ENCODE data around the gene PCDHGB4.
"Not testable (repeated sequence)": the region's sequence is repeated elsewhere in the genome, so short reads cannot be mapped to it uniquely, and the experiment has no call there.

The PCDHGB4 gene

DNA sequence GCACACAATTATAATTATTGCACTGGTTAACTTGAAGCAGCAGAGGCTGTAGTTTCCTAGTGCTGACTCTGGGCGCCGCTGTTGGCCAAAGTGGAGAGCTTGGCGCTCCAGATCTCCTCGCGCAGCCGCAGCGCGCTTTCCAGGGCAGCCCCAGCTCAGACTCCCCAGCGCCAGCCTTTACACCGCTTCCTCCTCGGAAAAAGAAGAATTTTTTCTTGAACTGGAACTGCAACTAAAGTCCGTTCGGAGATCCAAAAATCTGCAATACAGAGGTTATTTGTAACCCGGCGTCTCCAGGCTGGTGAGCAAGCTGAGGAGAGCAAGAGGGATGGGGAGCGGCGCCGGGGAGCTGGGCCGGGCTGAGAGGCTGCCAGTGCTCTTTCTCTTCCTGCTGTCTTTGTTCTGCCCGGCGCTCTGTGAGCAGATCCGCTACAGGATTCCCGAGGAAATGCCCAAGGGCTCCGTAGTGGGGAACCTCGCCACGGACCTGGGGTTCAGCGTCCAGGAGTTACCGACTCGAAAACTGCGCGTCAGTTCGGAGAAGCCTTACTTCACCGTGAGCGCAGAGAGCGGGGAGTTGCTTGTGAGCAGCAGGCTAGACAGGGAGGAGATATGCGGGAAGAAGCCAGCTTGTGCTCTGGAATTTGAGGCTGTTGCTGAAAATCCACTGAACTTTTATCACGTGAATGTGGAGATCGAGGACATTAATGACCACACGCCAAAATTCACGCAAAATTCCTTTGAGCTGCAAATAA lies at the start of gene PCDHGB4:
Gene PCDHGB4 (plus strand): TSS at position 142 of the 755 bp plus-strand sequence. CDS start 187 bp downstream, at position 329.
- not testable (repeated sequence) for DNase-seq

DNA sequence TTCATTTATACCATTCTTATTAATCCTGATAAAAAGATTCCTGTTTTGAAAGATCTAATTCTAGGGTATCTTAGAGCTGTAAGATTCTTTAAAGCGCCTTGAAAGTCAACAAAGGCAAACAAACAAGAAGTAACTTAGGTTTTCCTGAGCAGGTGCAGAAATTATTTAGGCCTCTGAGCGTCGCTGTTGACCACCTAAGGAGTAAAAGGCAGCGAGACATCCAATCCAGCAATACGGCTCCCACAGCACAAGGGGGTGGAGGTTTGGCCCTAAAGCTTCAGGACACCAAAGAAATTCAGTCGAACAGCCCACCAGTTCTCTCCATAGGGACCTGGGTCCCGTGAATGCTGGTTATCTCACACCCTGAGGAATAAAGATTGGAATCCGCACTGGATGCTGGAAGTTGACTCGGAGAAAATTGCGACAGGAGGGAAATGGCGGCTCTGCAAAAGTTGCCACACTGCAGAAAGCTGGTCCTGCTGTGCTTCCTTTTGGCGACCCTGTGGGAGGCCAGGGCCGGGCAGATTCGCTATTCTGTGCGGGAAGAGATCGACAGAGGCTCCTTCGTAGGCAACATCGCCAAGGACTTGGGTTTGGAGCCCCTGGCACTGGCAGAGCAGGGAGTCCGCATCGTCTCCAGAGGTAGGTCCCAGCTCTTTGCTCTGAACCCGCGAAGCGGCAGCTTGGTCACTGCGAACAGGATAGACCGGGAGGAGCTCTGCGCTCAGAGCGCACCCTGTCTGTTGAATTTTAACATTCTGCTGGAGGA lies 48.8 kb upstream of the PCDHGB4 start, which contains the start of gene PCDHGA2:
Gene PCDHGA2 (plus strand): TSS at position 223 of the 769 bp plus-strand sequence.
- DNase-seq = peak; percentile 14

DNA sequence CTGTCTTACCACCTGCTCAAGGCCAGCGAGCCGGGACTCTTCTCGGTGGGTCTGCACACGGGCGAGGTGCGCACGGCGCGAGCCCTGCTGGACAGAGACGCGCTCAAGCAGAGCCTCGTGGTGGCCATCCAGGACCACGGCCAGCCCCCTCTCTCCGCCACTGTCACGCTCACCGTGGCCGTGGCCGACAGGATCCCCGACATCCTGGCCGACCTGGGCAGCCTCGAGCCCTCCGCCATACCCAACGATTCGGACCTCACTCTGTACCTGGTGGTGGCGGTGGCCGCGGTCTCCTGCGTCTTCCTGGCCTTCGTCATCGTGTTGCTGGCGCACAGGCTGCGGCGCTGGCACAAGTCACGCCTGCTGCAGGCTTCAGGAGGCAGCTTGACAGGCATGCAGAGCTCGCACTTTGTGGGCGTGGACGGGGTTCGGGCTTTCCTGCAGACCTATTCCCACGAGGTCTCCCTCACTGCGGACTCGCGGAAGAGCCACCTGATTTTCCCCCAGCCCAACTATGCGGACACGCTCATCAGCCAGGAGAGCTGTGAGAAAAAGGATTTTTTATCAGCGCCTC lies 46.6 kb upstream of the PCDHGB4 start:
- not testable (repeated sequence) for DNase-seq

DNA sequence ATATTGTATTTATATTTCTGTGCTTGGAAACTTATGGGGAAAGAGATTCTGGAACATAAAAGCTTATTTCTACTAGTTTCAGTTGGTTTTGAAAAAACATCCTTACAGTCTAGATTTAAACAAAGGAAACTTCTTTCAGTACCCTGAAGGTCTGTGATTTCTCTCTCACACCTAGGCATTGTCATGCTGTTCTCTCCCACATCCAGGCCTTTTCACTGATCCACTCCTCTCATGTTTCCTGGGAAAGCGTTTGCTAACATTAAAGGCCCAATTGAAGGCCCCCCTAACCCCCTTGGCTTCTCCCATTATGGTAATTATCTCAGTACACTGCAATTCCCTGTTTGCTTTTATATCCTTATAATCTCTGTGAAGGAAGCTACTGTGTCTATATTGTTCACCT lies 44.7 kb upstream of the PCDHGB4 start:
- DNase-seq = no peak

DNA sequence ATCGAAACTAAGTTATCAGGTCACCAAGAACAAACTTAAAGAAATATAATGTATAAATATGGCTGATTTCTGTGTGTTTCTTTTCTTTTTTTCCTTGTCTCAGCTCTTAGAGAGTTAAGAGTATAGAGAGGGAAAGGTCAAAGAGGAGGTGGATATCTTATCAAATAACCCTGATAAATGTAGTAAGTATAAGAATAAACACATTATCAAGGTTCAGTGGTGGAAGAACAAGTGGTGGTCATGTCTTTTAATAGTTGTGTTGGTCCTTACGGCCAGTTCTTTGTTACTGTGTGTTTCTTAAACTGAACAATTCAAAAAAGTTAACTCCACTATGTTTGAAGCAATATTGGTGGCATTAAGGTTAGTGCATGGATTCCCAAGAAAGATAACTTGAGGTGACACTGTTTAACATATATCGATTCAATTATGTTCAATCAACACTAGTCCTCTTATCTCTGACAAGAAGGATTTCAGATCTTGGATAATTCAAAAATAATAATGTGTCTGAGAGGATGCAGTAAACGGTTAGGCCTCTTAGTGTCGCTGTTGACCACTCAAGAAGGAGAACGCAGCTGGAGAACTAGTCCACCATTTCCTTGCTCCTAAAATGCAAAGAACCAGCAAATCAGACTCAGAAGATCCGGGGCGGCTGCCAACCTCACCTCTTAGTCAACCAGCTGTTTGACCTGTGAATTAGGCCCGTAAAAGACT lies 44.1 kb upstream of the PCDHGB4 start, which contains the start of gene PCDHGA3:
Gene PCDHGA3 (plus strand): TSS at position 588 of the 711 bp plus-strand sequence. CDS start 205 bp downstream, outside the sequence.
- no peak for DNase-seq

DNA sequence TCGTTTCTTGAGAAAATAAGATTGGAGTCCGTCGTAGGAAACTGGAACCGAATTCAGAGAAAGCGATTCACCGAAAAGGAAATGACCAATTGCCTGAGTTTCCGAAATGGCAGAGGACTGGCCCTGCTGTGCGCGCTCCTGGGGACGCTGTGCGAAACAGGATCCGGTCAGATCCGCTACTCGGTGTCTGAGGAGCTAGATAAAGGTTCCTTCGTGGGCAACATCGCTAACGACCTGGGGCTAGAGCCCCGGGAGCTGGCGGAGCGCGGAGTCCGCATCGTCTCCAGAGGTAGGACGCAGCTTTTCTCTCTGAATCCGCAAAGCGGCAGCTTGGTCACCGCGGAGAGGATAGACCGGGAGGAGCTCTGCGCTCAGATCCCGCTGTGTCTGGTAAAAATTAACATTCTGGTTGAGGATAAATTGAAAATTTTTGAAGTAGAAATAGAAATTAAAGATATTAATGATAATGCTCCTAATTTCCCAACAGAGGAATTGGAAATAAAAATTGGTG lies 43.5 kb upstream of the PCDHGB4 start:
- no peak for DNase-seq

DNA sequence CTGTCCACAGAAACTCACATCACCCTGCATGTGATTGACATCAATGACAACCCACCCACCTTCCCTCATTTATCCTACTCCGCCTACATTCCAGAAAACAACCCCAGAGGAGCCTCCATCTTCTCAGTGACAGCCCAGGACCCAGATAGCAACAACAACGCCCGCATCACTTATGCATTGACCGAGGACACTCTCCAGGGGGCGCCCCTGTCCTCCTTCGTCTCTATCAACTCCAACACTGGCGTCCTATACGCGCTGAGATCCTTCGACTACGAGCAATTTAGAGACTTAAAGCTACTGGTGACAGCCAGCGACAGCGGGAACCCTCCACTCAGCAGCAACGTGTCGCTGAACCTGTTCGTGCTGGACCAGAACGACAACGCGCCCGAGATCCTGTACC lies 42.2 kb upstream of the PCDHGB4 start:
- DNase-seq = no peak

DNA sequence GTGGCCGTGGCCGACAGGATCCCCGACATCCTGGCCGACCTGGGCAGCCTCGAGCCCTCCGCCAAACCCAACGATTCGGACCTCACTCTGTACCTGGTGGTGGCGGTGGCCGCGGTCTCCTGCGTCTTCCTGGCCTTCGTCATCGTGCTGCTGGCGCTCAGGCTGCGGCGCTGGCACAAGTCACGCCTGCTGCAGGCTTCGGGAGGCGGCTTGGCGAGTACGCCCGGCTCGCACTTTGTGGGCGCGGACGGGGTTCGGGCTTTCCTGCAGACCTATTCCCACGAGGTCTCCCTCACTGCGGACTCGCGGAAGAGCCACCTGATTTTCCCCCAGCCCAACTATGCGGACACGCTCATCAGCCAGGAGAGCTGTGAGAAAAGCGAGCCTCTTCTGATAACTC lies 41.5 kb upstream of the PCDHGB4 start:
- DNase-seq = not testable (repeated sequence)

DNA sequence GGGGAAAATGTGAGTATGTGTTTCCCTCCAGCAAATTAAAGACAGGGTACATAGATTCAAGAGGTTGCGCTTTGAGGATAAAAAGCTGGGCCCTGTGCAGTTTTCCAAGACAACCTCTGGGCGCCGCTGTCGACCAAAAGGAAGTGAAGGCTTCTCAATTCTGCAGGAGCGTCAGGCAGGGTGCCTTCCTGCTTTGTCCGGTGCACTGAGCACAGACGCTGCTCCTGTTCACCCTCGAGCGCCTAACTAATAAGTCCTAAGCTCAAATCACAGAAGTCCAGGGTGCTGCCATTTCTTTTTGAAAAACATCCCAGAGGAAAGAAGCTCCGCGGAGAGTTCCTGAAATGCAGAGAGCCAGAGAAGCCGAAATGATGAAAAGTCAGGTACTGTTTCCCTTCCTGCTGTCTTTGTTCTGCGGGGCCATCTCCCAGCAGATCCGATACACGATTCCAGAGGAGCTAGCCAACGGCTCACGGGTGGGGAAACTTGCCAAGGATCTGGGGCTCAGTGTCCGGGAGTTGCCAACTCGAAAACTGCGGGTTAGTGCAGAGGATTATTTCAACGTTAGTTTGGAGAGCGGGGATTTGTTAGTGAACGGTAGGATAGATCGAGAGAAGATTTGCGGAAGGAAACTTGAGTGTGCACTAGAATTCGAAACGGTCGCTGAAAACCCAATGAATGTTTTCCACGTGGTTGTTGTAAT lies 37.4 kb upstream of the PCDHGB4 start, which contains the start of gene PCDHGB1:
Gene PCDHGB1 (plus strand): TSS at position 183 of the 703 bp plus-strand sequence. CDS start 162 bp downstream, at position 345.
- DNase-seq = peak; percentile 39

DNA sequence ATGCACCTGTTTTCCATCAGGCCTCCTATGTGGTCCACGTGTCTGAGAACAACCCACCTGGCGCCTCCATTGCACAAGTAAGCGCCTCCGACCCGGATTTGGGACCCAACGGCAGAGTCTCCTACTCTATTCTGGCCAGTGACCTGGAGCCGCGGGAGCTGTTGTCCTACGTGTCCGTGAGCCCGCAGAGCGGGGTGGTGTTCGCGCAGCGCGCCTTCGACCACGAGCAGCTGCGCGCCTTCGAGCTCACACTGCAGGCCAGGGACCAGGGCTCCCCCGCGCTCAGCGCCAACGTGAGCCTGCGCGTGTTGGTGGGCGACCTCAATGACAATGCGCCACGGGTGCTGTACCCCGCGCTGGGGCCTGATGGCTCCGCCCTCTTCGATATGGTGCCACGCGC lies 35.9 kb upstream of the PCDHGB4 start:
- DNase-seq = no peak

DNA sequence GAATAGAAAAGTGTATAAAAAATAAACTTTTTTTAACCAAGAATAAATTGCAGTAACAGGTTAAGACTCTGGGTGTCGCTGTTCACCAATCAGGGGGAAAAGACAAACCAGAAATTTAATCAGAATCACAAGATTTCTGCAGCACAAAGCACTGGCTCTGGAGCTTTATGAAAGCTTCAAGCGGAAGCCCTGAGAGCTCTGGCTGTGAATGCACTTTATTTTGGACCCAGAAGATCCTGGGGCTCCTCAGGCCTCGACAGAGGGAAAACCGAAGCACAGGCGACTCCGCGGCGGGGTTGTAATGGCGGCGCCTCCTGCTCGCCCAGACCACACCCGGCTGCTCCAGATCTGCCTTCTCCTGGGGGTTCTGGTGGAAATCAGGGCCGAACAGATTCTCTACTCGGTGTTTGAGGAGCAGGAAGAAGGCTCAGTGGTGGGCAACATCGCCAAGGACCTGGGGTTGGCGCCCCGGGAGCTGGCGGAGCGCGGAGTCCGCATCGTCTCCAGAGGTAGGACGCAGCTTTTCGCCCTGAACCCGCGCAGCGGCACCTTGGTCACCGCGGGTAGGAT lies 32.5 kb upstream of the PCDHGB4 start, which contains the start of gene PCDHGA4:
Gene PCDHGA4 (plus strand): TSS at position 122 of the 570 bp plus-strand sequence. CDS start 87 bp downstream, at position 209.
- no peak for DNase-seq

DNA sequence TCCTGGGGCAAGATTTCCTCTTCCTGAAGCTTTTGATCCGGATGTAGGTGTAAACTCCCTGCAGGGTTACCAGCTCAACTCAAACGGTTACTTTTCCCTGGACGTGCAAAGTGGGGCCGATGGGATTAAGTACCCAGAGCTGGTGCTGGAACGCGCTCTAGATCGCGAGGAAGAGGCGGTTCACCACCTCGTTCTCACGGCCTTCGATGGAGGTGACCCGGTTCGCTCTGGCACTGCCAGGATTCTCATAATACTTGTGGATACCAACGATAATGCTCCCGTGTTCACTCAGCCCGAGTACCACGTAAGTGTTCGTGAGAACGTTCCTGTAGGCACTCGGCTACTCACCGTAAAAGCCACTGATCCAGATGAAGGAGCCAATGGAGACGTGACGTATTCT lies 31.9 kb upstream of the PCDHGB4 start:
- no peak for DNase-seq

DNA sequence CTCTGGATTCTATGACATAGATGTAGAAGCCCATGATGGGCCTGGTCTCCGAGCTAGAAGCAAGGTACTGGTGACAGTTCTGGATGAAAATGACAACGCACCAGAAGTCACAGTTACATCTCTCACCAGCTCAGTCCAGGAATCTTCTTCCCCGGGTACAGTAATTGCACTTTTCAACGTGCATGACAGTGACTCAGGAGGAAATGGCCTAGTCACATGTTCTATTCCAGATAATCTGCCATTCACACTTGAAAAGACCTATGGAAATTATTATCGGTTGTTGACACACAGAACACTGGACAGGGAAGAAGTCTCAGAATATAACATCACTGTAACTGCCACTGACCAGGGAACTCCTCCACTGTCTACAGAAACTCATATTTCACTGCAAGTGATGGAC lies 31.4 kb upstream of the PCDHGB4 start:
- DNase-seq = no peak

DNA sequence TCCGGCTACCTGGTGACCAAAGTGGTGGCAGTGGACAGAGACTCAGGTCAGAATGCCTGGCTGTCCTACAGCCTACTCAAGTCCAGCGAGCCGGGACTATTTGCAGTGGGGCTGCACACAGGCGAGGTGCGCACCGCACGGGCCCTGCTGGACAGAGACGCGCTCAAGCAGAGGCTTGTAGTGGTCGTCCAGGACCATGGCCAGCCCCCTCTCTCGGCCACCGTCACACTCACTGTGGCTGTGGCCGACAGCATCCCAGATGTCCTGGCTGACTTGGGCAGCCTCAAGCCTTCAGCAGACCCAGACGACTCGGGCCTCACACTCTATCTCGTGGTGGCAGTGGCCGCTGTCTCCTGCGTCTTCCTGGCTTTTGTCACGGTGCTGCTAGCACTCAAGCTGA lies 30.5 kb upstream of the PCDHGB4 start:
- no peak for DNase-seq

DNA sequence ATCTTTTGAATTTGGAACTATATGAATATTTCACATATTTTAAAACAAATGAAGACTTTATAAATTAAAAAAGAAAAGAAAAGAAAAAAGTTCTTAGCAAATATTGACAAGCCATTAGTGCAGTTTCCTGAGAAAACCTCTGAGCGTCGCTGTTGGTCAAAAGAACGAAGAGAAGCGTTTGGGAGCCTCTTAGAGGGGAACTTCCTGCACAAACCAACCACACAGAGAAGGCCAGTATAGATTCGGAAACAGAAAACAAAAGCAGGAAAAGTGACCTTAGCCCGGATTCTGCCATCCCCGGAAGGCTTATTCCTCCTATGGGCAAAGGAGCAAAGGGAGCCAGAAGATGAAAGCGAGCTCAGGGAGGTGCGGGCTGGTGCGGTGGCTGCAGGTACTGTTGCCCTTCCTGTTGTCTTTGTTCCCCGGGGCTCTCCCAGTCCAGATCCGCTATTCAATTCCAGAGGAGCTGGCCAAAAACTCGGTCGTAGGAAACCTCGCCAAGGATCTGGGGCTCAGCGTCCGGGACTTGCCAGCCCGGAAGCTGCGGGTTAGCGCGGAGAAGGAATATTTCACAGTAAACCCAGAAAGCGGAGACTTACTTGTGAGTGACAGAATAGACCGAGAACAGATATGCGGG lies 27.6 kb upstream of the PCDHGB4 start, which contains the start of gene PCDHGB2:
Gene PCDHGB2 (plus strand): TSS at position 205 of the 637 bp plus-strand sequence. CDS start 142 bp downstream, at position 347.
- no peak for DNase-seq

DNA sequence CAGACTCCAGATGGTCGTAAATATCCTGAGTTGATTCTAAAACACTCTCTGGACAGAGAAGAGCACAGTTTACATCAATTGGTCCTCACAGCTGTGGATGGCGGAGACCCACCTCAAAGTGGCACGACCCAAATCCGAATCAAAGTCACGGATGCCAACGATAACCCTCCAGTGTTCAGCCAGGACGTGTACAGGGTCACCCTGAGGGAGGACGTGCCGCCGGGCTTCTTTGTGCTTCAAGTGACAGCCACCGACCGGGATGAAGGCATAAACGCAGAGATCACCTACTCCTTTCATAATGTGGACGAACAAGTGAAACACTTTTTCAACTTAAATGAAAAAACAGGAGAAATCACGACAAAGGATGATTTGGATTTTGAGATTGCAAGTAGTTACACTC lies 26.8 kb upstream of the PCDHGB4 start:
- DNase-seq = no peak

DNA sequence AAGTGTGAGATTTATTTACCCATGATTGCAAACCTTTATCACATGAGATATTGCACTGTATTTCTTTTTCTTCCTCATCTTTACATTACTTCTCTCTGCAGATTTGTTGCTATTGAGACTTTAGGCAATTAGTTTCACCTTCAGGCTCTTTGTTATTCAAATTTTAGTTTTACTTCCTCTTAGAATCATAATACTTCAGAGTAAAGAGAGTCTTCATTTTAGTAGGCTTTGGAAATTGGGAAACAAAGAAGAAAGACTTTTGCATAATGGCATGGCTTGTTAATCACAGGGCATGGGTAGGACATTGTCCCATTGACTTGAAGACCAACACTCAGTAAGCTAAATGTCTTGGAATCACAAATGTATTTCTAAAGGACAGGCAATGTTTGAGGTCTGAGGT lies 24.8 kb upstream of the PCDHGB4 start:
- DNase-seq = no peak

DNA sequence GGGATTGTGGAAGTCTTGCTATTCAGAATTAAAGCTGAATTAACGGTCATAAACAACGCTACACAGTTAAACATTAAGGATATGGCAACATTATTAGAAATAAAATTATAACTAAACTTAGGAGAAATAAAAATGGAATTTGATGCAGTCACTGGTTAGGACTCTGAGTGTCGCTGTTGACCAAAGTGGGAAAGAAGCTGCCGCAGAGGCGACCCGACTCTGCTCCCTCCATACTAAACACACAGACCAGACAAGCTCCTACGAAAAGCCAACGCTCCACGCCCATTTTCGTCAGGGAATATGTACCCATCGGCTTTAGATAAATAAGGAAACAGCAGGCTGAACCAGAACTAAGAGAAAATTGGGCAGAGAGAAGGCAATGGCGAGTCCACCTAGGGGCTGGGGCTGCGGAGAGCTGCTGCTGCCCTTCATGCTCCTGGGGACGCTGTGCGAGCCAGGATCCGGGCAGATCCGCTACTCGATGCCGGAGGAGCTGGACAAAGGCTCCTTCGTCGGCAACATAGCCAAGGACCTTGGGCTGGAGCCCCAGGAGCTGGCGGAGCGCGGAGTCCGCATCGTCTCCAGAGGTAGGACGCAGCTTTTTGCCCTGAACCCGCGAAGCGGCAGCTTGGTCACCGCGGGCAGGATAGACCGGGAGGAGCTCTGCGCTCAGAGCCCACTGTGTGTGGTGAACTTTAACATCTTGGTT lies 23.4 kb upstream of the PCDHGB4 start, which contains the start of gene PCDHGA5:
Gene PCDHGA5 (plus strand): TSS at position 211 of the 709 bp plus-strand sequence. CDS start 169 bp downstream, at position 380.
- DNase-seq = no peak

DNA sequence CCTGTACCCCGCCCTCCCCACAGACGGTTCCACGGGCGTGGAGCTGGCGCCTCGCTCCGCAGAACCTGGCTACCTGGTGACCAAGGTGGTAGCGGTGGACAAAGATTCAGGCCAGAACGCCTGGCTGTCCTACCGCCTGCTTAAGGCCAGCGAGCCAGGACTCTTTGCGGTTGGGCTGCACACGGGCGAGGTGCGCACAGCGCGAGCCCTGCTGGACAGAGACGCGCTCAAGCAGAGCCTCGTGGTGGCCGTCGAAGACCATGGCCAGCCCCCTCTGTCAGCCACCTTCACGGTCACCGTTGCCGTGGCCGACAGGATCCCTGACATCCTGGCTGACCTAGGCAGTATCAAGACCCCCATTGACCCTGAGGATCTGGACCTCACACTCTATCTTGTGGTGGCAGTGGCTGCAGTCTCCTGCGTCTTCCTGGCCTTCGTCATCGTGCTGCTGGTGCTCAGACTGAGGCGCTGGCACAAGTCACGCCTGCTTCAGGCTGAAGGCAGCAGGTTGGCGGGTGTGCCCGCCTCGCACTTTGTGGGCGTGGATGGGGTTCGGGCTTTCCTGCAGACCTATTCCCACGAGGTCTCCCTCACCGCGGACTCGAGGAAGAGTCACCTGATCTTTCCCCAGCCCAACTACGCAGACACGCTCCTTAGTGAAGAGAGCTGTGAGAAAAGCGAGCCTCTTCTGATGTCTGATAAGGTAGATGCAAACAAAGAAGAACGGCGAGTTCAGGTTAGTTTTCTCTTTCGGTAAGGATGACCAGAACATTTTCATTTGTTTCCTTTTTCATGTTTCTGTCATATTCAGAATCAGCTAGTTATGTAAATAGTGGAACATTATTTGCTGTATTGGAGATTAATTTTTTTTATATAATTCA lies 21.2 kb upstream of the PCDHGB4 start:
- DNase-seq = no peak

All from NCI-H1436 (cell line).